Endothelial cell of umbilical vein (primary cell): ENCODE data around the gene PLOD2. TPM values are rescaled to one million over a fixed set of nuclear protein-coding genes. Genes with fewer than 3 reads are reported as not detected.

Experiments
- BruUV-seq: library from RNA; stranded (reverse); fragments of 400-500 nt; replicated peaks from 2 replicates; lab custom pipeline; 2021; lab: Mats Ljungman, UMichigan
- CTCF ChIA-PET: fragments of 300-600, 350-600 bp; sonication (Branson Sonifier 250); formaldehyde crosslinking; loops from one replicate; lab custom pipeline; 2021; ENCODE audit warnings: antibody characterized with exemption, inconsistent platforms; lab: Charles Lee
- POLR2A ChIA-PET: fragments of 300-600, 350-600 bp; sonication (Branson Sonifier 250); formaldehyde crosslinking; loops from one replicate; lab custom pipeline; 2021; ENCODE audit warnings: antibody characterized with exemption, inconsistent platforms; lab: Charles Lee
- DNase-seq: peaks from one replicate; pipeline ENCODE4 v3.0.0-alpha.2; 2011; ENCODE audit warnings: low read depth, low spot score
- FAIRE-seq: peaks from 2 replicates; lab custom pipeline; 2011; peaks lifted over from hg19 to GRCh38; lab: Jason Lieb, UNC
- H2AFZ ChIP-seq: 2 replicates; pipeline ENCODE4 v1.6.0; 2012; ENCODE audit warnings: low read depth, low read length, control low read depth, inconsistent platforms
- H3K27ac ChIP-seq: 2 replicates; pipeline ENCODE4 v1.5.1; 2011; ENCODE audit warnings: low read depth, mild to moderate bottlenecking, control low read depth, low read length, moderate library complexity; ENCODE audit not compliant: insufficient read depth
- H3K27me3 ChIP-seq, 2 experiments: 2 replicates each; pipeline versions ENCODE4 v1.6.0 to v1.6.1; 2011; ENCODE audit warnings: low read length in 2 of 2, mixed read lengths in 1 of 2; ENCODE audit not compliant: control insufficient read depth in 2 of 2, insufficient read depth in 2 of 2
- H3K36me3 ChIP-seq, 2 experiments: 2 replicates in 1 of 2; 3 replicates in 1 of 2; pipeline ENCODE4 v1.5.1; 2011; ENCODE audit warnings: low read length in 2 of 2, mild to moderate bottlenecking in 1 of 2, moderate library complexity in 1 of 2; ENCODE audit not compliant: control insufficient read depth in 2 of 2, insufficient read depth in 2 of 2; ENCODE audit errors: extremely low read depth in 1 of 2
- H3K4me1 ChIP-seq: 3 replicates; pipeline ENCODE4 v1.5.1; 2011; ENCODE audit warnings: mild to moderate bottlenecking, low read length; ENCODE audit not compliant: control insufficient read depth, insufficient read depth; ENCODE audit errors: extremely low read depth
- H3K4me2 ChIP-seq: 2 replicates; pipeline ENCODE4 v1.6.1; 2011; ENCODE audit warnings: low read length, control low read depth, mixed read lengths; ENCODE audit not compliant: insufficient read depth
- H3K4me3 ChIP-seq, 3 experiments: fragments of 200-600 bp in 1 of 3; sonication (generic), shearing (Covaris generic) in 1 of 3; replicated peaks in 1 of 3; 2 replicates each; pipeline ENCODE4 v1.5.1; 2011 to 2016; ENCODE audit warnings: control low read depth in 3 of 3, low read length in 3 of 3, mild to moderate bottlenecking in 2 of 3, inconsistent platforms in 1 of 3, low read depth in 1 of 3, moderate library complexity in 1 of 3; ENCODE audit not compliant: insufficient read depth in 1 of 3
- H3K79me2 ChIP-seq: 2 replicates; pipeline ENCODE4 v1.6.0; 2012; ENCODE audit warnings: low read length, inconsistent platforms; ENCODE audit not compliant: control insufficient read depth, insufficient read depth
- H3K9ac ChIP-seq: replicated peaks from 2 replicates; pipeline ENCODE3; 2011; ENCODE audit warnings: low read length, control low read depth; ENCODE audit not compliant: insufficient read depth; ENCODE audit errors: extremely low read depth
- H3K9me1 ChIP-seq: replicated peaks from 3 replicates; pipeline ENCODE4 v1.6.0; 2011; ENCODE audit warnings: mild to moderate bottlenecking, low read length; ENCODE audit not compliant: control insufficient read depth, insufficient read depth; ENCODE audit errors: extremely low read depth
- H3K9me3 ChIP-seq: replicated peaks from 2 replicates; pipeline ENCODE4 v1.5.1; 2012; ENCODE audit warnings: low read length, inconsistent platforms; ENCODE audit not compliant: control insufficient read depth, insufficient read depth
- H4K20me1 ChIP-seq: replicated peaks from 2 replicates; pipeline ENCODE3; 2011; ENCODE audit warnings: mild to moderate bottlenecking, low read length; ENCODE audit not compliant: control insufficient read depth, insufficient read depth; ENCODE audit errors: extremely low read depth
- EZH2 ChIP-seq: IDR thresholded peaks from 2 replicates; pipeline ENCODE4 v1.6.1; 2012; ENCODE audit warnings: borderline replicate concordance, low read depth, mild to moderate bottlenecking, moderate library complexity, low read length, inconsistent platforms; ENCODE audit not compliant: severe bottlenecking
- FOS ChIP-seq: IDR thresholded peaks from 2 replicates; pipeline ENCODE4 v1.6.1; 2011; ENCODE audit warnings: mild to moderate bottlenecking, low read length, moderate library complexity, borderline replicate concordance; ENCODE audit not compliant: insufficient read depth
- GATA2 ChIP-seq: IDR thresholded peaks from 2 replicates; pipeline ENCODE4 v1.7.0; 2011; ENCODE audit warnings: low read depth, mild to moderate bottlenecking, moderate library complexity, mixed read lengths, low read length; ENCODE audit not compliant: insufficient read length, insufficient read depth
- JUN ChIP-seq: IDR thresholded peaks from 2 replicates; pipeline ENCODE4 v1.6.1; 2011; ENCODE audit warnings: borderline replicate concordance, low read depth; ENCODE audit not compliant: insufficient read length, insufficient read depth
- MYC ChIP-seq: IDR thresholded peaks from one replicate; pipeline ENCODE4 v1.6.1; 2011; ENCODE audit warnings: mild to moderate bottlenecking, low read depth, low read length
- POLR2A ChIP-seq: IDR thresholded peaks from 2 replicates; pipeline ENCODE4 v1.6.1; 2012; ENCODE audit warnings: low read depth, mild to moderate bottlenecking, control low read depth, low read length
- POLR2AphosphoS5 ChIP-seq: IDR thresholded peaks from 2 replicates; pipeline ENCODE4 v1.6.1; 2012; ENCODE audit warnings: low read depth, mild to moderate bottlenecking, control low read depth, low read length, moderate library complexity; ENCODE audit not compliant: insufficient read depth
- dilution Hi-C: fragments of 300-500 bp; cut with MboI; formaldehyde crosslinking; loops from one replicate; pipeline ENCODE4 v1.15.0; 2019; ENCODE audit warnings: low sequenced_read_pairs; ENCODE audit not compliant: extremely low pct_ligation_motif_present
- intact Hi-C: fragments of 100-400 bp; cut with micrococcal nuclease; formaldehyde crosslinking; loops from one replicate; pipeline ENCODE4 v1.10.0; 2022
- polyA plus RNA-seq, 4 experiments: library from polyadenylated mRNA; depleted of rRNA in 3 of 4; stranded (reverse) in 3 of 4; unstranded in 1 of 4; fragments of >200 nt; gene quantifications; 2 replicates each; pipeline versions ENCODE4 v1.2.1 to v1.2.3, GENCODE V29; 2011 to 2012; ENCODE audit warnings: missing spikeins in 1 of 4
- total RNA-seq: library from RNA; stranded (reverse); gene quantifications from 2 replicates; pipeline ENCODE4 v1.2.3, GENCODE V29; 2021
- TF ChIP-seq, protein P1 (sequence below): IDR thresholded peaks from 2 replicates; pipeline ENCODE4 v1.6.1; 2011; ENCODE audit not compliant: insufficient read depth, insufficient read length
- TF ChIP-seq, protein P2 (sequence below), 2 donors: IDR thresholded peaks; 1 replicate in 1 of 2; 2 replicates in 1 of 2; pipeline ENCODE4 v1.5.1; 2011; ENCODE audit warnings: low read length in 2 of 2, mild to moderate bottlenecking in 2 of 2, moderate library complexity in 2 of 2, control low read depth in 1 of 2, inconsistent platforms in 1 of 2, low read depth in 1 of 2; ENCODE audit not compliant: insufficient read depth in 1 of 2; ENCODE audit errors: extremely low read depth in 1 of 2

Gene PLOD2
- total and polyA plus RNA-seq, 2 donors (not counting 3 experiments of a cell fraction or from before 2014, with no cell fraction given), result 36.1 to 193 TPM

DNA sequence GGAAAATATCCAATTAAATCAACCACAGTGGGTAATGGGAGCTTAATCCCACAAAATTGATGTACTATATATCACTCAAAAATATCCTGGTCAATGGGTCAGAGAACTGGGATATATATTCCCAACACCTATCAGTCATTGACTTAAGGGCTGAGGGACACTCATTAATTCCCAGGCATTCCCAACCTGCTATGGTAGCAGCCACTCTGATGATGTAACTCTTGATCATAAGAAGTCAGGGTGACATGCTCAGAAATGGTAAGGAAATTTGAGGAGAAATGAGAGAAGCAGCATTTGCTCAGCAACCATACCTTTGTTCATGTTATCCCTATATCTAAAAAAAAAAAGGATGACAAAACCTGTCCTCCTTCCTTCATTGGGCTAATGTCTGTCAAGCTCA lies 3.1 kb upstream of the PLOD2 start:
- H2AFZ ChIP-seq, result no peak overlapping the region
- no peaks in the 10 kb centered on the region for H3K27me3 ChIP-seq
- intact Hi-C loops, result no loop called here
- H3K4me3 ChIP-seq, result no peak overlapping the region
- H3K79me2 ChIP-seq, result peaks cover 44% of the 10 kb centered on the region
- DNase-seq, result no peak
- H3K4me2 ChIP-seq, result peak overlapping the region; percentile 46
- no peak for FAIRE-seq
- H3K9ac ChIP-seq, result peak overlapping the region; percentile 10
- no peaks in the 10 kb centered on the region for H3K9me1 ChIP-seq
- no peaks in the 10 kb centered on the region for H3K36me3 ChIP-seq
- TF ChIP-seq FOS, result no peak
- TF ChIP-seq MYC, result no peak
- TF ChIP-seq, protein P1, sequence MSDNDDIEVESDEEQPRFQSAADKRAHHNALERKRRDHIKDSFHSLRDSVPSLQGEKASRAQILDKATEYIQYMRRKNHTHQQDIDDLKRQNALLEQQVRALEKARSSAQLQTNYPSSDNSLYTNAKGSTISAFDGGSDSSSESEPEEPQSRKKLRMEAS, result no peak
- TF ChIP-seq GATA2, result no peak
- no peak for TF ChIP-seq JUN
- TF ChIP-seq, protein P2, sequence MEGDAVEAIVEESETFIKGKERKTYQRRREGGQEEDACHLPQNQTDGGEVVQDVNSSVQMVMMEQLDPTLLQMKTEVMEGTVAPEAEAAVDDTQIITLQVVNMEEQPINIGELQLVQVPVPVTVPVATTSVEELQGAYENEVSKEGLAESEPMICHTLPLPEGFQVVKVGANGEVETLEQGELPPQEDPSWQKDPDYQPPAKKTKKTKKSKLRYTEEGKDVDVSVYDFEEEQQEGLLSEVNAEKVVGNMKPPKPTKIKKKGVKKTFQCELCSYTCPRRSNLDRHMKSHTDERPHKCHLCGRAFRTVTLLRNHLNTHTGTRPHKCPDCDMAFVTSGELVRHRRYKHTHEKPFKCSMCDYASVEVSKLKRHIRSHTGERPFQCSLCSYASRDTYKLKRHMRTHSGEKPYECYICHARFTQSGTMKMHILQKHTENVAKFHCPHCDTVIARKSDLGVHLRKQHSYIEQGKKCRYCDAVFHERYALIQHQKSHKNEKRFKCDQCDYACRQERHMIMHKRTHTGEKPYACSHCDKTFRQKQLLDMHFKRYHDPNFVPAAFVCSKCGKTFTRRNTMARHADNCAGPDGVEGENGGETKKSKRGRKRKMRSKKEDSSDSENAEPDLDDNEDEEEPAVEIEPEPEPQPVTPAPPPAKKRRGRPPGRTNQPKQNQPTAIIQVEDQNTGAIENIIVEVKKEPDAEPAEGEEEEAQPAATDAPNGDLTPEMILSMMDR (IDR thresholded peaks at IDR 0.05; ENCODE audit: extremely low read depth in 1 of 2, insufficient read depth in 1 of 2, low read depth in 1 of 2, low read length in 2 of 2), result no peak
- TF ChIP-seq POLR2AphosphoS5, result no peak
- no peak for TF ChIP-seq POLR2A
- no peak for TF ChIP-seq EZH2
- CTCF ChIA-PET, result interaction anchor here (0.9 kb wide), 1 partner anchor 163 kb away, joined by 3 read pairs; no protein-coding TSS in a partner anchor
- peak overlapping the region; percentile 71 for H3K27ac ChIP-seq
- BruUV-seq, result no TSS peak
- H3K9me3 ChIP-seq, result no peaks in the 10 kb centered on the region
- peaks cover 57% of the 10 kb centered on the region for H3K4me1 ChIP-seq
- no peaks in the 10 kb centered on the region for H4K20me1 ChIP-seq
- POLR2A ChIA-PET, result no interaction called here
- dilution Hi-C loops, result no loop called here
